T47D (cell line): ENCODE data around the gene CDH16.
"Not testable (repeated sequence)": the region's sequence is repeated elsewhere in the genome, so short reads cannot be mapped to it uniquely, and the experiment has no call there.

Source experiments
- DNase-seq, 2 experiments: peaks; one replicate each; pipeline versions ENCODE4 v3.0.0 to v3.0.0-alpha.2; 2011 to 2012; ENCODE audit warnings: low read depth in 1 of 2, low spot score in 1 of 2
- JUND ChIP-seq: IDR thresholded peaks from 2 replicates; pipeline ENCODE4 v1.6.1; 2012; ENCODE audit warnings: low read depth
- in situ Hi-C: cut with HindIII; loops from 2 replicates; pipeline ENCODE4 v1.10.0; 2016; ENCODE audit warnings: low sequenced_read_pairs, low pct_unique_long_range_greater_than_20kb

The CDH16 gene

GRCh38 chr16:66943426-66944053, 24.9 kb upstream of the CDH16 start:
- in situ Hi-C loops = no loop called here
- no peak for DNase-seq
- no peak for TF ChIP-seq JUND

- TF ChIP-seq JUND = no peak
- no peak for DNase-seq
- in situ Hi-C loops = no loop called here
These were observed 24.3 kb upstream of the CDH16 start for GRCh38 chr16:66942981-66943380.

- no peak for TF ChIP-seq JUND
- no peak for DNase-seq
- in situ Hi-C loops = no loop called here
These were observed 21.6 kb upstream of the CDH16 start for GRCh38 chr16:66940236-66940635.

GRCh38 chr16:66939366-66939765, 20.7 kb upstream of the CDH16 start:
- in situ Hi-C loops = no loop called here
- no peak for TF ChIP-seq JUND
- no peak for DNase-seq

- no peak for DNase-seq
- no peak for TF ChIP-seq JUND
- in situ Hi-C loops = no loop called here
These were observed 19.1 kb upstream of the CDH16 start for GRCh38 chr16:66937725-66938337.

GRCh38 chr16:66936889-66937554, 18.3 kb upstream of the CDH16 start:
- in situ Hi-C loops = no loop called here
- no peak for TF ChIP-seq JUND
- DNase-seq = no peak

- in situ Hi-C loops = no loop called here
- DNase-seq = no peak
- no peak for TF ChIP-seq JUND
These were observed 17.8 kb upstream of the CDH16 start for GRCh38 chr16:66936462-66936861.

GRCh38 chr16:66935314-66936011, 16.8 kb upstream of the CDH16 start, which contains the start of gene CES2:
Gene CES2 (plus strand): TSS chr16:66935516. CDS start chr16:66935636, 120 bp downstream.
- TF ChIP-seq JUND = no peak
- in situ Hi-C loops = no loop called here
- no peak for DNase-seq

GRCh38 chr16:66934839-66935313, 16.2 kb upstream of the CDH16 start:
- DNase-seq, in situ Hi-C loops: not testable (repeated sequence)

GRCh38 chr16:66934138-66934838, 15.6 kb upstream of the CDH16 start, which contains the start of gene CIAO2B:
Gene CIAO2B (minus strand): TSS chr16:66934402. CDS start chr16:66934364, 38 bp downstream.
- peak; percentile 83 to 91 for DNase-seq
- TF ChIP-seq JUND = no peak
- in situ Hi-C loops = no loop called here

GRCh38 chr16:66933776-66934137, 15.1 kb upstream of the CDH16 start:
- peak in 1 of 2 experiments; percentile 42 for DNase-seq
- TF ChIP-seq JUND = no peak
- in situ Hi-C loops = no loop called here

- no peak for TF ChIP-seq JUND
- in situ Hi-C loops = no loop called here
- DNase-seq = no peak
These were observed 13.4 kb upstream of the CDH16 start for GRCh38 chr16:66932076-66932475.
